HG02571 (cell line): ENCODE results near the gene NPHP4.
"Not testable (repeated sequence)": the region's sequence is repeated elsewhere in the genome, so short reads cannot be mapped to it uniquely, and the experiment has no call there.

ENCODE experiments used
- ATAC-seq: cut with Tn5 transposase; IDR thresholded peaks from one replicate; pipeline ENCODE4 v1.9.1; 2021; ENCODE audit warnings: mild to moderate bottlenecking, moderate library complexity; ENCODE audit not compliant: unreplicated experiment

NPHP4 gene

GRCh38 chr1:6024376-6024775, 32.2 kb upstream of the NPHP4 start:
- ATAC-seq, result no peak

GRCh38 chr1:6023346-6023745, 31.1 kb upstream of the NPHP4 start:
- ATAC-seq, result no peak

- ATAC-seq, result no peak
Observed at GRCh38 chr1:6022193-6022592, 30.0 kb upstream of the NPHP4 start.

GRCh38 chr1:6019166-6019845, 27.1 kb upstream of the NPHP4 start:
- no peak for ATAC-seq

- not testable (repeated sequence) for ATAC-seq
Observed at GRCh38 chr1:6017654-6018053, 25.4 kb upstream of the NPHP4 start.

GRCh38 chr1:6016191-6016865, 24.1 kb upstream of the NPHP4 start:
- no peak for ATAC-seq

- ATAC-seq, result no peak
Observed at GRCh38 chr1:6014130-6014999, 22.1 kb upstream of the NPHP4 start.

GRCh38 chr1:6013491-6013890, 21.3 kb upstream of the NPHP4 start:
- no peak for ATAC-seq

GRCh38 chr1:6012529-6013318, 20.5 kb upstream of the NPHP4 start:
- no peak for ATAC-seq

- no peak for ATAC-seq
Observed at GRCh38 chr1:6011946-6012258, 19.7 kb upstream of the NPHP4 start.

GRCh38 chr1:6011161-6011945, 19.1 kb upstream of the NPHP4 start:
- no peak for ATAC-seq

GRCh38 chr1:6010554-6010953, 18.3 kb upstream of the NPHP4 start:
- no peak for ATAC-seq

- ATAC-seq, result no peak
Observed at GRCh38 chr1:6009120-6010040, 17.2 kb upstream of the NPHP4 start.

- no peak for ATAC-seq
Observed at GRCh38 chr1:6008696-6009095, 16.5 kb upstream of the NPHP4 start.

- no peak for ATAC-seq
Observed at GRCh38 chr1:6008084-6008415, 15.8 kb upstream of the NPHP4 start.

GRCh38 chr1:6007318-6008083, 15.3 kb upstream of the NPHP4 start:
- no peak for ATAC-seq

- ATAC-seq, result no peak
Observed at GRCh38 chr1:6006882-6007281, 14.7 kb upstream of the NPHP4 start.

- no peak for ATAC-seq
Observed at GRCh38 chr1:6005276-6005917, 13.2 kb upstream of the NPHP4 start.
